Hepatocyte (in vitro differentiated cells): ENCODE measurements around the gene MMRN2. TPM values are rescaled to one million over a fixed set of nuclear protein-coding genes. Genes with fewer than 3 reads are reported as not detected.

ENCODE experiments used
- DNase-seq: peaks from one replicate; pipeline ENCODE4 v3.0.0-alpha.2; 2016; ENCODE audit warnings: low spot score
- H2AFZ ChIP-seq: fragments of 200-600 bp; sonication (generic); 2 replicates; pipeline ENCODE4 v1.6.0; 2016; ENCODE audit warnings: antibody characterized with exemption, mild to moderate bottlenecking
- H3K27ac ChIP-seq: fragments of 200-600 bp; sonication (generic); 2 replicates; pipeline ENCODE4 v1.5.1; 2016; ENCODE audit warnings: mild to moderate bottlenecking
- H3K27me3 ChIP-seq: fragments of 200-600 bp; sonication (generic); 2 replicates; pipeline ENCODE4 v1.6.1; 2016
- H3K36me3 ChIP-seq: fragments of 200-600 bp; sonication (generic); replicated peaks from 2 replicates; pipeline ENCODE4 v1.5.1; 2016; ENCODE audit warnings: low read depth; ENCODE audit not compliant: insufficient read depth
- H3K4me1 ChIP-seq: fragments of 200-600 bp; sonication (generic); 2 replicates; pipeline ENCODE4 v1.5.1; 2016; ENCODE audit warnings: mild to moderate bottlenecking, moderate library complexity; ENCODE audit not compliant: insufficient read depth
- H3K4me2 ChIP-seq: fragments of 200-600 bp; sonication (generic); 2 replicates; pipeline ENCODE4 v1.6.0; 2016
- H3K4me3 ChIP-seq: fragments of 200-600 bp; sonication (generic); 2 replicates; pipeline ENCODE4 v1.5.1; 2016; ENCODE audit warnings: mild to moderate bottlenecking
- H3K79me2 ChIP-seq: fragments of 200-600 bp; sonication (generic); 2 replicates; pipeline ENCODE4 v1.6.0; 2017; ENCODE audit warnings: mild to moderate bottlenecking
- H3K9me2 ChIP-seq: fragments of 200-600 bp; sonication (generic); replicated peaks from 2 replicates; pipeline ENCODE4 v1.6.0; 2017; ENCODE audit warnings: mild to moderate bottlenecking; ENCODE audit not compliant: insufficient read depth
- H3K9me3 ChIP-seq: fragments of 200-600 bp; sonication (generic); 2 replicates; pipeline ENCODE4 v1.5.1; 2016; ENCODE audit warnings: low read depth, mild to moderate bottlenecking
- H4K20me1 ChIP-seq: fragments of 200-600 bp; sonication (generic); 2 replicates; pipeline ENCODE4 v1.6.0; 2016; ENCODE audit warnings: mild to moderate bottlenecking; ENCODE audit not compliant: insufficient read depth, poor library complexity, severe bottlenecking
- CTCF ChIP-seq: fragments of 200-600 bp; sonication (generic); IDR thresholded peaks from 2 replicates; pipeline ENCODE4 v1.5.1; 2016; ENCODE audit warnings: antibody characterized with exemption, mild to moderate bottlenecking; ENCODE audit not compliant: poor library complexity
- EZH2 ChIP-seq: fragments of 200-600 bp; sonication (generic); IDR thresholded peaks from 2 replicates; pipeline ENCODE4 v1.6.1; 2016; ENCODE audit warnings: antibody characterized with exemption, mild to moderate bottlenecking, borderline replicate concordance
- EZH2phosphoT487 ChIP-seq: fragments of 200-600 bp; sonication (generic); IDR thresholded peaks from one replicate; pipeline ENCODE4 v1.6.1; 2018; ENCODE audit warnings: antibody characterized with exemption, mild to moderate bottlenecking, low read depth, moderate library complexity; ENCODE audit not compliant: unreplicated experiment, severe bottlenecking
- WGBS: methylation state at CpG from one replicate; pipeline ENCODE4 v1.1.6; 2016; ENCODE audit warnings: low lambda C conversion rate; ENCODE audit errors: missing lambda C conversion rate; 5-methylcytosine and 5-hydroxymethylcytosine counted together
- polyA plus RNA-seq: library from polyadenylated mRNA; unstranded; fragments of >200 nt; fragmentation: Nextera tagmentation; extraction: Ambion mirVana; gene quantifications from 2 replicates; pipeline ENCODE4 v1.2.1, GENCODE V29; 2016
- total RNA-seq: library from RNA; depleted of rRNA; stranded (reverse); fragments of >200 nt; gene quantifications from 2 replicates; pipeline ENCODE4 v1.2.3, GENCODE V29; 2014

The MMRN2 gene
- total and polyA plus RNA-seq, 2 experiments from 2014 or later: 1.9 to 2.2 TPM

- Histone ChIP-seq H3K9me3 (no peaks in the 10 kb centered on the region), H3K9me2 (no peaks in the 10 kb centered on the region), H3K27me3 (no peaks in the 10 kb centered on the region), H3K4me1 (no peaks in the 10 kb centered on the region), H3K4me2 (no peak overlapping the region), H4K20me1 (no peaks in the 10 kb centered on the region), H2AFZ (no peak overlapping the region), H3K79me2 (no peaks in the 10 kb centered on the region), H3K36me3 (no peaks in the 10 kb centered on the region), H3K4me3 (no peak overlapping the region), H3K27ac (no peak overlapping the region)
- no peak for DNase-seq
- TF ChIP-seq EZH2phosphoT487 (no peak), CTCF (no peak), EZH2 (no peak)
- 93% methylated on average over 15 of the region's 15 CpGs for WGBS
These were observed 27.7 kb downstream of the MMRN2 start for GRCh38 chr10:86929468-86930380.

- H4K20me1 ChIP-seq: no peaks in the 10 kb centered on the region
- H3K27ac ChIP-seq: no peak overlapping the region
- no peaks in the 10 kb centered on the region for H3K79me2 ChIP-seq
- no peak overlapping the region for H3K4me2 ChIP-seq
- no peaks in the 10 kb centered on the region for H3K9me2 ChIP-seq
- 95% methylated on average over 9 of the region's 9 CpGs for WGBS
- no peaks in the 10 kb centered on the region for H3K9me3 ChIP-seq
- no peaks in the 10 kb centered on the region for H3K36me3 ChIP-seq
- H3K4me3 ChIP-seq: no peak overlapping the region
- H3K27me3 ChIP-seq: no peaks in the 10 kb centered on the region
- TF ChIP-seq EZH2phosphoT487: no peak
- no peak for TF ChIP-seq EZH2
- TF ChIP-seq CTCF: no peak
- no peak overlapping the region for H2AFZ ChIP-seq
- H3K4me1 ChIP-seq: no peaks in the 10 kb centered on the region
- no peak for DNase-seq
These were observed 34.9 kb downstream of the MMRN2 start for GRCh38 chr10:86922553-86922961.

GRCh38 chr10:86918022-86918471, 39.4 kb downstream of the MMRN2 start:
- Histone ChIP-seq H3K9me2 (no peaks in the 10 kb centered on the region), H2AFZ (no peak overlapping the region), H3K4me3 (no peak overlapping the region), H4K20me1 (no peaks in the 10 kb centered on the region), H3K36me3 (no peaks in the 10 kb centered on the region), H3K4me2 (no peak overlapping the region), H3K27me3 (no peaks in the 10 kb centered on the region), H3K79me2 (no peaks in the 10 kb centered on the region), H3K27ac (no peak overlapping the region), H3K4me1 (no peaks in the 10 kb centered on the region), H3K9me3 (no peaks in the 10 kb centered on the region)
- 69% methylated on average over 5 of the region's 5 CpGs for WGBS
- no peak for TF ChIP-seq EZH2phosphoT487
- TF ChIP-seq CTCF: no peak
- no peak for TF ChIP-seq EZH2
- no peak for DNase-seq
